Measurements from ENCODE around the gene MST1.

- no peak for TF ChIP-seq POLR2AphosphoS5 (IDR thresholded peaks at IDR 0.05)
- no peak for TF ChIP-seq CTCF (IDR thresholded peaks at IDR 0.05)
These were observed 20.4 kb downstream of the MST1 start for GRCh38 chr3:49668861-49669260.

Data from breast epithelium (tissue), 3 donors.